Ascending aorta (tissue), 2 donors: ENCODE measurements around the gene MYO1E. TPM values are rescaled to one million over a fixed set of nuclear protein-coding genes. Genes with fewer than 3 reads are reported as not detected.

Source experiments
- DNase-seq, 2 donors: peaks; one replicate each; pipeline ENCODE4 v3.0.0-alpha.2; 2019; ENCODE audit warnings: low spot score in 2 of 2
- H3K27ac ChIP-seq, 2 donors: fragments of 200-600 bp; sonication (generic); one replicate each; pipeline ENCODE4 v1.5.1; 2016 to 2017; ENCODE audit warnings: mild to moderate bottlenecking in 1 of 2
- H3K27me3 ChIP-seq: fragments of 200-600 bp; sonication (generic); one replicate; pipeline ENCODE4 v1.5.1; 2017
- H3K36me3 ChIP-seq, 2 donors: fragments of 200-600 bp; sonication (generic); one replicate each; pipeline ENCODE4 v1.5.1; 2016
- H3K4me1 ChIP-seq, 2 donors: fragments of 200-600 bp; sonication (generic); one replicate each; pipeline ENCODE4 v1.5.1; 2016 to 2017; ENCODE audit warnings: mild to moderate bottlenecking in 1 of 2
- H3K4me3 ChIP-seq, 2 donors: fragments of 200-600 bp; sonication (generic); one replicate each; pipeline ENCODE4 v1.5.1; 2016 to 2017; ENCODE audit warnings: mild to moderate bottlenecking in 1 of 2
- H3K9me3 ChIP-seq, 2 donors: fragments of 200-600 bp; sonication (generic); one replicate each; pipeline ENCODE4 v1.5.1; 2016
- CTCF ChIP-seq, 3 experiments: fragments of 200-600 bp in 2 of 3; fragments of 450-650 bp in 1 of 3; sonication (generic) in 2 of 3; IDR thresholded peaks; one replicate each; pipeline ENCODE4 v1.5.1; 2016 to 2019; ENCODE audit warnings: antibody characterized with exemption in 3 of 3, mild to moderate bottlenecking in 1 of 3, moderate library complexity in 1 of 3
- intact Hi-C: fragments of 100-400 bp; cut with DNase I; formaldehyde crosslinking; loops from one replicate; pipeline ENCODE4 v1.15.1; 2023
- total RNA-seq: library from RNA; depleted of rRNA; stranded (reverse); fragments of >200 nt; gene quantifications from one replicate; pipeline ENCODE4 v1.1.0, GENCODE V29; 2016

The MYO1E gene
- total RNA-seq, 1 donor from 2014 or later = 48.0 TPM

- H3K27ac ChIP-seq = no peak overlapping the region
- no peak overlapping the region for H3K4me3 ChIP-seq
- intact Hi-C loops = no loop called here
- H3K4me1 ChIP-seq = peaks cover 0 to 3% of the 10 kb centered on the region in 2 donors
- no peaks in the 10 kb centered on the region for H3K36me3 ChIP-seq
- no peaks in the 10 kb centered on the region for H3K27me3 ChIP-seq
- no peaks in the 10 kb centered on the region for H3K9me3 ChIP-seq
- DNase-seq = no peak
- no peak for TF ChIP-seq CTCF (IDR thresholded peaks at IDR 0.05)
Measured at GRCh38 chr15:59278120-59278519, 94.6 kb downstream of the MYO1E start.

GRCh38 chr15:59276225-59277178 is 96.2 kb downstream of the MYO1E start:
- Histone ChIP-seq H3K4me3 (no peak overlapping the region), H3K27me3 (no peaks in the 10 kb centered on the region), H3K9me3 (no peaks in the 10 kb centered on the region), H3K4me1 (peaks cover 0 to 3% of the 10 kb centered on the region in 2 donors), H3K36me3 (peaks cover 0 to 5% of the 10 kb centered on the region in 2 donors), H3K27ac (no peak overlapping the region)
- intact Hi-C loops = no loop called here
- peak in 1 of 2 donors; percentile 39 for DNase-seq
- TF ChIP-seq CTCF (IDR thresholded peaks at IDR 0.05) = no peak

- Histone ChIP-seq H3K36me3 (peaks cover 0 to 24% of the 10 kb centered on the region in 2 donors), H3K27ac (no peak overlapping the region), H3K4me1 (peaks cover 0 to 3% of the 10 kb centered on the region in 2 donors), H3K9me3 (no peaks in the 10 kb centered on the region), H3K27me3 (no peaks in the 10 kb centered on the region), H3K4me3 (no peak overlapping the region)
- intact Hi-C loops = no loop called here
- no peak for TF ChIP-seq CTCF (IDR thresholded peaks at IDR 0.05)
- DNase-seq = peak in 1 of 2 donors; percentile 21
Measured at GRCh38 chr15:59274126-59274970, 98.3 kb downstream of the MYO1E start.

GRCh38 chr15:59273234-59273633 is 99.4 kb downstream of the MYO1E start:
- no peak for TF ChIP-seq CTCF (IDR thresholded peaks at IDR 0.05)
- Histone ChIP-seq H3K27me3 (no peaks in the 10 kb centered on the region), H3K27ac (no peak overlapping the region), H3K9me3 (no peaks in the 10 kb centered on the region), H3K4me3 (no peak overlapping the region), H3K4me1 (peaks cover 0 to 3% of the 10 kb centered on the region in 2 donors), H3K36me3 (peaks cover 0 to 28% of the 10 kb centered on the region in 2 donors)
- intact Hi-C loops = no loop called here
- no peak for DNase-seq

- Histone ChIP-seq H3K4me1 (peaks cover 0 to 3% of the 10 kb centered on the region in 2 donors), H3K36me3 (peaks cover 0 to 30% of the 10 kb centered on the region in 2 donors), H3K27me3 (no peaks in the 10 kb centered on the region), H3K9me3 (no peaks in the 10 kb centered on the region), H3K27ac (no peak overlapping the region), H3K4me3 (no peak overlapping the region)
- intact Hi-C loops = no loop called here
- no peak for TF ChIP-seq CTCF (IDR thresholded peaks at IDR 0.05)
- no peak for DNase-seq
Measured at GRCh38 chr15:59271595-59272201, 101.0 kb downstream of the MYO1E start.
